ENCODE results near the gene SLC8A1. TPM values are rescaled to one million over a fixed set of nuclear protein-coding genes. Genes with fewer than 3 reads are reported as not detected.

The SLC8A1 gene
- total RNA-seq, 1 donor: 82.9 TPM

DNA sequence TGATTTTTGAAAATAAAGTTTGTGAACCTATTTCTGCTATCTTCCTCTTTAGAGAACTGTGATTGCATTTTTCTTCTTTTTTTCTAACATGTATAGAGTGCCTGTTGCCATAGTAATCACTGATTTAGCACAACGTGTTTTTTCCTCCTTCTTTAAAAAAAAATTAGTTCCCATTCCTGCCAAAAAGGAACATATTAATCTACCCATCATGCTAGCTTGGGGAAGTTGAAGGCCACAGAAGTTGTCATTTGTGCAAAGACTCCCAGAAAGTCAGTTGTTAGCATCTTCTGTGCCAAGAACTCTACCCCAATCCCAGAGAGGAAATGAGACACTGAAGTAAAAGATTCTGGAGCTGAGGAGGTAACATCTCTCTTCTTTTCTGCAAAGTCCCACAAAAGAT is 57.3 kb downstream of the SLC8A1 start:
- H3K4me1 ChIP-seq (ENCODE audit: insufficient read depth, low read length): peaks cover 10% of the 10 kb centered on the region
- peak overlapping the region; percentile 3 for H3K27ac ChIP-seq (ENCODE audit: low read depth, low read length)
- TF ChIP-seq, protein P1, sequence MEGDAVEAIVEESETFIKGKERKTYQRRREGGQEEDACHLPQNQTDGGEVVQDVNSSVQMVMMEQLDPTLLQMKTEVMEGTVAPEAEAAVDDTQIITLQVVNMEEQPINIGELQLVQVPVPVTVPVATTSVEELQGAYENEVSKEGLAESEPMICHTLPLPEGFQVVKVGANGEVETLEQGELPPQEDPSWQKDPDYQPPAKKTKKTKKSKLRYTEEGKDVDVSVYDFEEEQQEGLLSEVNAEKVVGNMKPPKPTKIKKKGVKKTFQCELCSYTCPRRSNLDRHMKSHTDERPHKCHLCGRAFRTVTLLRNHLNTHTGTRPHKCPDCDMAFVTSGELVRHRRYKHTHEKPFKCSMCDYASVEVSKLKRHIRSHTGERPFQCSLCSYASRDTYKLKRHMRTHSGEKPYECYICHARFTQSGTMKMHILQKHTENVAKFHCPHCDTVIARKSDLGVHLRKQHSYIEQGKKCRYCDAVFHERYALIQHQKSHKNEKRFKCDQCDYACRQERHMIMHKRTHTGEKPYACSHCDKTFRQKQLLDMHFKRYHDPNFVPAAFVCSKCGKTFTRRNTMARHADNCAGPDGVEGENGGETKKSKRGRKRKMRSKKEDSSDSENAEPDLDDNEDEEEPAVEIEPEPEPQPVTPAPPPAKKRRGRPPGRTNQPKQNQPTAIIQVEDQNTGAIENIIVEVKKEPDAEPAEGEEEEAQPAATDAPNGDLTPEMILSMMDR (IDR thresholded peaks at IDR 0.05; ENCODE audit: extremely low read depth, low read depth, low read length): no peak
- no peaks in the 10 kb centered on the region for H4K20me1 ChIP-seq (ENCODE audit: insufficient read depth, low read length)
- no peak for DNase-seq (ENCODE audit: insufficient read length, low spot score, missing footprints)
- no peaks in the 10 kb centered on the region for H3K36me3 ChIP-seq (ENCODE audit: insufficient read depth, low read length)
- no peak overlapping the region for H3K4me3 ChIP-seq (ENCODE audit: insufficient read depth, low read length)
- H3K79me2 ChIP-seq (ENCODE audit: insufficient read depth, low read length): peaks cover 21% of the 10 kb centered on the region
- peak overlapping the region; percentile 30 for H3K4me2 ChIP-seq (ENCODE audit: insufficient read depth, low read length)
- no peak overlapping the region for H2AFZ ChIP-seq (ENCODE audit: low read length)
- no peaks in the 10 kb centered on the region for H3K9me3 ChIP-seq (ENCODE audit: low read depth, low read length)
- H3K27me3 ChIP-seq (ENCODE audit: insufficient read depth, low read length): no peaks in the 10 kb centered on the region

DNA sequence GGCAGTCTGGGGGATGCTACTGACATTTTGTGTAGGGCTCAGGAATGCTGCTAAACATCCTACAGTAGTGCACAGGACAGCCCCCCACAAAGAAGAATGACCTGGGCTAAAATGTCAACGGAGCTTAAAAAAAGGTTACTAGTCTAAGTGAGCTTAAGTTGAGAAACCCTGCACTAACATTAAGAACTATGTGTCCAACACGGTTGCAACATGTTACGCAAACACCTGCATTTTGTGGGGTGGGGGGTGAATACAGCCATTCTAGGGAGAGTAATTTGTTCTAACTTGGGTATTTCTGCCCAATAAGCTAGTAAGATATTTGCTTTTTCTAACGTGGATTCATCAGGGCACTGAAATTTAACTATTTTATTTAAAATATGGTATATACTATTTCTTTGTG is 57.9 kb downstream of the SLC8A1 start:
- Histone ChIP-seq H3K4me2 (ENCODE audit: insufficient read depth, low read length) (no peak overlapping the region), H3K9me3 (ENCODE audit: low read depth, low read length) (no peaks in the 10 kb centered on the region), H4K20me1 (ENCODE audit: insufficient read depth, low read length) (no peaks in the 10 kb centered on the region), H3K79me2 (ENCODE audit: insufficient read depth, low read length) (peaks cover 20% of the 10 kb centered on the region), H3K27ac (ENCODE audit: low read depth, low read length) (no peak overlapping the region), H3K4me1 (ENCODE audit: insufficient read depth, low read length) (peaks cover 10% of the 10 kb centered on the region), H3K36me3 (ENCODE audit: insufficient read depth, low read length) (no peaks in the 10 kb centered on the region), H2AFZ (ENCODE audit: low read length) (no peak overlapping the region), H3K4me3 (ENCODE audit: insufficient read depth, low read length) (no peak overlapping the region), H3K27me3 (ENCODE audit: insufficient read depth, low read length) (no peaks in the 10 kb centered on the region)
- DNase-seq (ENCODE audit: insufficient read length, low spot score, missing footprints): no peak
- TF ChIP-seq, protein P1 (IDR thresholded peaks at IDR 0.05; ENCODE audit: extremely low read depth, low read depth, low read length): no peak

DNA sequence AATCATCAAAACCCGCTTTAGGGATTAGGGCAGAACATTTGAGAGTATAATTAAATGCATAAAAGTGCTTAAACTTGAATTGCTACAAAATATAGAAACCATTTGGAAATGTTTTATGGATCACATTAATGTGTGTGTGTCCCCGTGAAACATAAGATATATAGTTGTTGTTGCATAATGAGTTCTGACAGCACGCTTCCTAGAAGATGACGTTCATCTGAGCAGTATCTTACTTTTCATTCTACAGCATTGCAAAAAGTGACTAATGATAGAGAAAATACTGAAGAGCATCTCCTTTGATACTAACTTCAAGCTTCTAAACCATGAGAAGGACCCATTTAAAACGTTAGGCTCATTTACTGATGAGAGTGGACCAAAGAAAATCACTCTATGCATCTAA is 63.7 kb downstream of the SLC8A1 start:
- no peaks in the 10 kb centered on the region for H3K9me3 ChIP-seq (ENCODE audit: low read depth, low read length)
- TF ChIP-seq, protein P1 (IDR thresholded peaks at IDR 0.05; ENCODE audit: extremely low read depth, low read depth, low read length): no peak
- peaks cover 8% of the 10 kb centered on the region for H3K79me2 ChIP-seq (ENCODE audit: insufficient read depth, low read length)
- H3K4me1 ChIP-seq (ENCODE audit: insufficient read depth, low read length): peaks cover 6% of the 10 kb centered on the region
- no peak overlapping the region for H2AFZ ChIP-seq (ENCODE audit: low read length)
- no peak overlapping the region for H3K4me3 ChIP-seq (ENCODE audit: insufficient read depth, low read length)
- H3K27me3 ChIP-seq (ENCODE audit: insufficient read depth, low read length): no peaks in the 10 kb centered on the region
- DNase-seq (ENCODE audit: insufficient read length, low spot score, missing footprints): no peak
- H3K27ac ChIP-seq (ENCODE audit: low read depth, low read length): no peak overlapping the region
- no peaks in the 10 kb centered on the region for H3K36me3 ChIP-seq (ENCODE audit: insufficient read depth, low read length)
- H3K4me2 ChIP-seq (ENCODE audit: insufficient read depth, low read length): no peak overlapping the region
- H4K20me1 ChIP-seq (ENCODE audit: insufficient read depth, low read length): no peaks in the 10 kb centered on the region

DNA sequence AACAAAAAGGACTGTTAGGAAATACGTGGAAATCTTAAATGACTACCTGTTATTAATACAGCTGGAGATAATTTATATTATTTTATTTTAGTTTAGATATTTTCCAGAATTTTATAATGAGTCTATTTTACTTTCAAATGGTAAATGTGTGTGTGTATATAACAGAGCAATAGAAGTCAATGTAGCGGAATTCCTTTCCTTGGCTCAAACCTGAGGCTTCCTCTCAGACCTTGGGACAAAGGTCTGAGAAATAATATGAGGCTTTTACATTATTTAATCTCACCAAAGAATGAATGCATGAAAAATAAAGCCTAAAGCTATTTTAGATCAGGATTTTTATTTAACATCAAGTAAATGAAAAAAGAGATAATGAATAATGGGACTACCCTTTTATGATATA is 65.7 kb downstream of the SLC8A1 start:
- TF ChIP-seq, protein P1 (IDR thresholded peaks at IDR 0.05; ENCODE audit: extremely low read depth, low read depth, low read length): no peak
- Histone ChIP-seq H3K4me2 (ENCODE audit: insufficient read depth, low read length) (no peak overlapping the region), H3K36me3 (ENCODE audit: insufficient read depth, low read length) (no peaks in the 10 kb centered on the region), H3K9me3 (ENCODE audit: low read depth, low read length) (no peaks in the 10 kb centered on the region), H2AFZ (ENCODE audit: low read length) (no peak overlapping the region), H3K27me3 (ENCODE audit: insufficient read depth, low read length) (no peaks in the 10 kb centered on the region), H3K4me3 (ENCODE audit: insufficient read depth, low read length) (no peak overlapping the region), H3K27ac (ENCODE audit: low read depth, low read length) (no peak overlapping the region), H3K4me1 (ENCODE audit: insufficient read depth, low read length) (peaks cover 6% of the 10 kb centered on the region), H4K20me1 (ENCODE audit: insufficient read depth, low read length) (no peaks in the 10 kb centered on the region), H3K79me2 (ENCODE audit: insufficient read depth, low read length) (peaks cover 9% of the 10 kb centered on the region)
- no peak for DNase-seq (ENCODE audit: insufficient read length, low spot score, missing footprints)

Data from osteoblast (primary cell).